ENCODE data around the gene ZNF804B. TPM values are rescaled to one million over a fixed set of nuclear protein-coding genes. Genes with fewer than 3 reads are reported as not detected.

ZNF804B gene
- not detected in 2 replicates for total RNA-seq

GRCh38 chr7:88759230-88760135 lies at the start of gene ZNF804B:
Gene ZNF804B (plus strand): TSS chr7:88759700. CDS start chr7:88759977, 277 bp downstream.

DNA sequence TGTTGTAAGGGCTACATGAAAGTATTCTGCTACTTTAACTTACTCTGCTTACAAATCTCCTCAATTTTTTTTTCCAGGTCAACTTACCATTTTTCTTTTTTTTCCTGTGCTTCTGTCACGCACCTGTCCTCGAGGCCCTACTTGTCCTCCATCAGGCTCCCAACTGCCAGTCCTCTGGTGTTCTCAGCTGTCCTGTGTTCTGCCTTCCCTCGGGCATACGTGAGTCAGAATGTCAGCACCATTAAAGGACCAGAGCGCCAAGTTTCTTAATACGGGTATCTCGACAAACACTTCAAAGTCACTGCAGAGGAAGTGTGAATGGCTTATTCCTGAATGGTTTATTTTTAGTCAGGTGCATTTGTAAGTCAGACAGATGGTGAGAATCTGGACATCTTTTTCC lies 36.1 kb downstream of the ZNF804B start, which contains the start of gene TEX47:
TSS of gene TEX47 (minus strand) at position 185 of the 400 bp plus-strand sequence. CDS start 795 bp downstream, outside the sequence.

Other genes with a start within 250 kb of the ZNF804B start
- gene TEX47, start 36.0 kb downstream of the ZNF804B start, total RNA-seq = not detected in 2 replicates

Data from mammary microvascular endothelial cell (primary cell).